Retinal pigment epithelial cell (primary cell): Measurements from ENCODE around the gene FADS1.

ENCODE experiments used
- DNase-seq: peaks from one replicate; pipeline ENCODE4 v3.0.0-alpha.2; 2010; ENCODE audit warnings: low read depth
- H3K4me3 ChIP-seq: 2 replicates; pipeline ENCODE4 v1.5.1; 2011; ENCODE audit warnings: mild to moderate bottlenecking, low read length, control low read depth, moderate library complexity
- CTCF ChIP-seq: conservative IDR thresholded peaks from 2 replicates; pipeline ENCODE4 v1.5.1; 2011; ENCODE audit warnings: low read depth, low read length, control low read depth, inconsistent platforms

FADS1 gene

GRCh38 chr11:61842528-61842820 is 25.7 kb upstream of the FADS1 start:
- H3K4me3 ChIP-seq = no peak overlapping the region
- no peak for TF ChIP-seq CTCF
- DNase-seq = no peak

- no peak for TF ChIP-seq CTCF
- no peak overlapping the region for H3K4me3 ChIP-seq
- DNase-seq = no peak
Measured at GRCh38 chr11:61841636-61842527, 25.1 kb upstream of the FADS1 start.

- no peak for TF ChIP-seq CTCF
Measured at GRCh38 chr11:61840371-61840770, 23.6 kb upstream of the FADS1 start.

GRCh38 chr11:61839742-61840141 is 22.9 kb upstream of the FADS1 start:
- no peak overlapping the region for H3K4me3 ChIP-seq
- TF ChIP-seq CTCF = no peak
- no peak for DNase-seq

More at GRCh38 chr11:61840371-61840770, 23.6 kb upstream of the FADS1 start:
- DNase-seq = no peak
- H3K4me3 ChIP-seq = no peak overlapping the region

- no peak for DNase-seq
- TF ChIP-seq CTCF = no peak
- H3K4me3 ChIP-seq = no peak overlapping the region
Measured at GRCh38 chr11:61838921-61839320, 22.1 kb upstream of the FADS1 start.

- no peak for TF ChIP-seq CTCF
- no peak for DNase-seq
- H3K4me3 ChIP-seq = no peak overlapping the region
Measured at GRCh38 chr11:61838501-61838900, 21.7 kb upstream of the FADS1 start.

- DNase-seq = no peak
- H3K4me3 ChIP-seq = no peak overlapping the region
- no peak for TF ChIP-seq CTCF
Measured at GRCh38 chr11:61837411-61838005, 20.7 kb upstream of the FADS1 start.
